ENCODE data around the gene PLEKHG4B.
"Not testable (repeated sequence)": the region's sequence is repeated elsewhere in the genome, so short reads cannot be mapped to it uniquely, and the experiment has no call there.

Gene PLEKHG4B

DNA sequence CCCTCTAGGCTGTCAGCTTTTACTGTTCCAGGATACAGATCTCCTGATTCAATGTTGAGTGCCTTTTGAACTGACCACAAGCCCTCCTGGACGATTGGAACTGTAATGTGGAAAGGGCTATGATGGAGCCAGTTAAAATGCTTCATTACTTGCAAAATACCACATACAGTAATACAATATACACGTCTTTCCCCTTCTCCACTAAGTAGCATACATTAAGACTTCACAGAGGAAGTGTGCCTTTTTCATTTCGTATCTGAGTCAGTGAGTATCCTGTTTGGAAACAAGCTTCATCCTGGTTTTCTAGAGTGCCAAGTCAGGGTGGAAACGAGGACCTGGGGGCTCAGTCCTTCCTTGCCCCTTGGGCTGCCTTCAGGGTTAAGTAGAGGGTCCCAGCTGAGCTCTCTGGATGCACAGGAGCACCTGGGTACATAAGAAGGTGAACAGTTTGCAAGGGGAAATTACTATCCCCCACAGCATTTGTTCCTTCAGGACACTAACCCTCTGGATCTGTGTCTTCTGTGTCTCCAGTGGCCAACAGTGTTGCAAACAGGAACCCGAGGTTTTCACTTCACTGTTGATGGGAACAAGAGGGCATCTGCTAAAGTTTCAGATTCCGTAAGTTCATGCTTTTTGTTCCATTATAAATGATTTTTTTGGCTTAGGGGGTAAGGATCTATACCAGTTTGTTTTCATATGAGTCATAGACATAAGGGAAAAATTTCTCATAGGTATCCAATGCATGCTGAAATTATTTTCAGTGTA is 131.2 kb downstream of the PLEKHG4B start:
- DNase-seq (ENCODE audit: low read depth), result not testable (repeated sequence)

GRCh38 chr5:223791-224190 is 131.8 kb downstream of the PLEKHG4B start:
- DNase-seq (ENCODE audit: low read depth), result no peak

DNA sequence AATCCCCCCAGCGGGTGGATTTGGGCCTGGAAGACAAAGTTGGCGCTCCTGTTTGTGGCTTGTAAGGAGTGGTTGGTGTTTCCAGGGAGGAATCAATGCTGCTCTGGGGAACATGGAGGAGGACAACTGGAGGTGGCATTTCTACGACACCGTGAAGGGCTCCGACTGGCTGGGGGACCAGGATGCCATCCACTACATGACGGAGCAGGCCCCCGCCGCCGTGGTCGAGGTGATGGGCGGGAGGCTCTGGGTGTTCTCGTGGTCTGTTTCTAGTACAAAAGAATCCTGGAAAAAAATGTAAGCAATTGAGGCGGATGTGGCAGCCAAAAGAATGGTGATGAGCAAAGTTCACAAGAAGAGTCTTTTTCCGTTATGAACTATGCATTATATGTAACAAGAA is 133.4 kb downstream of the PLEKHG4B start:
- DNase-seq (ENCODE audit: low read depth), result no peak

DNA sequence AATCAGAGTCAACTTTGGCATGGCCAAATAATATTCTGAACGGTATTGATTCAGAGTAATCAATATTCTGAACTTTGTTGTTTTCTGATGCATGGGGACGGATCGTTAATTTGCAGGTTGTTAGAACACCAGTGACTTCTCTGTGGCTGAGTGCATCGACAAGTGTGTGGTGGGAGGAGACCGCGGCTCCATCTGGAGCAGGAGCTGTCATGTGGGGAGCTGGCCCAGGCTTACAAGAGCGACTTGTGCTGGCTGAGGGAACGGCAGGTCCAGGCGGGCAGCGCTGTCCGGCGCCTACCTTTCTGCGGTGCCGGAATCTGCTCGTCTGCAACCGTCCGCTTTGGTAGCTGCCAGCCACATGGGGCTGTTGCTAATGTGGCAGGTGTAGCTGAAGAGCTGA is 135.4 kb downstream of the PLEKHG4B start:
- not testable (repeated sequence) for DNase-seq (ENCODE audit: low read depth)

DNA sequence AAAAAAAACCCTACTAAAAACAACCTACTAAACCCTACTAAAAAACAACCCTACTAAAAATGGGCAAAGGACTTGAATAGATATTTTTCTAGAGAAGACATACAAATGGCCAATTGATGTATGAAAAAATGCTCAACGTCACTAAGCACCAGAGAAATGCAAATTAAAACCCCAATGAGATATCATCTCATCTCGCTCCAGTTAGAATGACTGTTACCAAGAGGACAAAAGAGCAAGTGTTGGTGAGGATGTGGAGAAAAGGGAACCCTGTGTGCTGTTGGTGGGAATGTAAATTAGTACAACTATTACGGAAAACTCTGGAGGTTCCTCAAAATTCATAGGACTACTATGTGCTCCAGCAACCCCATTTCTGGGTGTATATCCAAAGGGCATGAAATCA is 136.9 kb downstream of the PLEKHG4B start:
- DNase-seq (ENCODE audit: low read depth), result no peak

DNA sequence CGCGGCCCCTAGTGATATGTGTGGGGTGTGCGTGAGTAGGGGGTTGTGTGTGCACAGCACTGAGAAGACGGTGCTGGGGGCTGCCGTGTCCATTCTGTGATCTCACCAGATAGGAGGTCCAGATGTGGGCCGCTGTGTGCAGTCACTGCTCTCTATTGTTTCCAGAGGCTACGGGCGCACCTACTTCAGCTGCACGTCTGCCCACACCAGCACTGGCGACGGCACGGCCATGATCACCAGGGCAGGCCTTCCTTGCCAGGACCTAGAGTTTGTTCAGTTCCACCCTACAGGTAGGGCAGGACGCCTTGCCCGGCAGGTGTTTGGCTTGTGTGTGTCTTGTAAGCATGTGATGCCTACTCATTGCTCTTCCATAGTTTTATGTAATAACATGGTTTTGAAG is 138.7 kb downstream of the PLEKHG4B start:
- no peak for DNase-seq (ENCODE audit: low read depth)

GRCh38 chr5:231661-232060 is 139.7 kb downstream of the PLEKHG4B start:
- peak; percentile 17 for DNase-seq (ENCODE audit: low read depth)

DNA sequence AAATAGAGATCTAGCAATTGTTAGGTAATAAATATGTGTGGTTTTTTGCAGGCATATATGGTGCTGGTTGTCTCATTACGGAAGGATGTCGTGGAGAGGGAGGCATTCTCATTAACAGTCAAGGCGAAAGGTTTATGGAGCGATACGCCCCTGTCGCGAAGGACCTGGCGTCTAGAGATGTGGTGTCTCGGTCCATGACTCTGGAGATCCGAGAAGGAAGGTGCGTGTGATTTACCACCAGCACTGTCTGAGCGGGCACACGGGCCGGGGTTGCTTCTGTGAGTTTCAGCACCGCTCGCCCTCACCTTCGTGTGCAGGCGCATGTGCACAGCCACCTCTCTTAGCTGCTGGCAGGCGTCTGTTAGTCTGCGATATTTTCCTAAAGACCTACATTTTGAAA is 141.5 kb downstream of the PLEKHG4B start:
- not testable (repeated sequence) for DNase-seq (ENCODE audit: low read depth)

GRCh38 chr5:234450-234849 is 142.5 kb downstream of the PLEKHG4B start:
- DNase-seq (ENCODE audit: low read depth), result no peak

DNA sequence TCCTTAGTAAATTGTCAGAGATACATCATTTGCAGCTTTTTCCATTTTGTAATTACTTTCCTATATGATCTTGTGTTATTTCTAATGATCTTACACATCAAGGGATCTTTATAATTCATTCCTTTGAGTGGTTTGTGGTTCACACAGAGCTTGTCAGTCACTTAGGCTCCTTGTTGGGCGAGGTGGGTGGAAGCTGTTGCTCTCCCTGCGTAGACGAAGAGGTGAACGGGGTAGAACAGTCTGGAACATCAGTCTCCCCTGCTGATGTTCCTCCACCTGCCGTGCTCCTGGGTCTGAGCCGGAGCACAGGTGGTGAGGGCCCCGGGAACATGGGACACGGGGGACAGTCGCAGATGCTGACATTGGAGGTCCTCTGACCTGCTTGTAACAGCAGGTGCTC is 143.6 kb downstream of the PLEKHG4B start:
- DNase-seq (ENCODE audit: low read depth), result not testable (repeated sequence)

DNA sequence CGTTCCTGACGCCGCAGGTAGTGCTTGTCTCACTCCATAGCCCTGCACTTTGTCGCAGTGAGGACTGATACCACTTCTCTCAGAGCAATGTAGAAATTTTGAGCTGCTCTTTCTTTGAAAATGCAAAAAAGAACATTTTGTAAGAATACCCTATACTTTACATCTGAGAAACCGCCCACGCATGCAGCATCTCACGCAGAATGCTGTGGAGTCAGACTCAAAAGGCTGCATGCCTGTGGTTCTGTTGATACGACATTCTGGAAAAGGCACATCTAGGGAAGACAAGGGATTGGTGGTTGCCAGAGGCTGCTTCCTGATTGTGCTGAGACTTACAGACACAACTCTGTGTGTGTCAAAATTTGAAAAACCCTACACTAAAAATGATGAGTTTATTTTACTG is 146.0 kb downstream of the PLEKHG4B start:
- DNase-seq (ENCODE audit: low read depth), result not testable (repeated sequence)

All from activated T-cell treated with anti-CD3 and anti-CD28 coated beads for 48 hours (primary cell).